Measurements from ENCODE around the gene SLC22A5. TPM values are rescaled to one million over a fixed set of nuclear protein-coding genes. Genes with fewer than 3 reads are reported as not detected.
"Not testable (repeated sequence)": the region's sequence is repeated elsewhere in the genome, so short reads cannot be mapped to it uniquely, and the experiment has no call there.

The SLC22A5 gene
- total and polyA plus RNA-seq, 2 donors (not counting 1 experiment from before 2014, with no cell fraction given) = 5.7 to 12.9 TPM

DNA sequence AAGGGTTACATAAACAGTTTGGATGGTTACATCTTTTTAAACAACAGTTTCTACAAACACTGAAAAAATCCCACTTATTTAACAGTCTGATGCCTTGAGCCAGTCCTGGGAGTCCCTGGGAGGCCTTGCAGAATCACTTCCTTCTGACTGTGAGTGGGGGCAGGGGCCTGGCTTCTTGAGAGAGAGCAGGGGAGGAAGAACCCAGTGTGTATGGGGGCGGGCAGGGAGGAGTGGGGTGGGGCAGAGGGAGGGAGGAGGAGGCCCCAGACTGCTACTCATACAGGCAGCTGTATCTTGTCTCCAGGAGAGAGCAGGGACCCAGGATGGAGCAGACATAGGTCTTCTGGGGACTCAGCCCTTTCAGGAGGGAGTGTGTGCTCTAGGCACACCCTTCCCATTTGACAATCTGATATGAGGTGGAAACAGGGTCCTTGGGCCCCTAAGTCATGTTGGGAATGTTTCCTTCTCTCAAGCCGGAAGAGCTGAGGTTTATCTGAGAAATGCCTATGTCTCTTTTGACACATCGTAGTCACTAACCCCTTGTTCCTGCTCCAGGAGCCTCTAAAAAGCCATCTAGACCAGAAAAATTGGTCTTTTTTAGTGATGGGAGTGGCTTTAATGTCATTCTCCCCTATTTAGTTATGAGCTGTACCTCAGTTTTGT lies 68.2 kb downstream of the SLC22A5 start:
- Mint-ChIP-seq H3K4me1 (peaks cover 64% of the 10 kb centered on the region), H3K27me3 (no peaks in the 10 kb centered on the region), H3K27ac (peak overlapping the region; percentile 83), H3K9me3 (ENCODE audit: insufficient read depth) (no peaks in the 10 kb centered on the region), H3K4me3 (peak overlapping the region; percentile 55)
- CTCF ChIA-PET = interaction anchor here (0.5 to 5.6 kb wide), 12 partner anchors 10 to 65 kb away, joined by 3 to 43 read pairs (median 4); no protein-coding TSS in a partner anchor
- Histone ChIP-seq H2AFZ (ENCODE audit: insufficient read depth, low read depth, low read length, poor library complexity, severe bottlenecking) (no peak overlapping the region), H3K36me3 (replicated peaks in 1 of 2; ENCODE audit: control extremely low read depth in 1 of 2, control insufficient read depth in 1 of 2, extremely low read depth in 1 of 2, insufficient read depth in 2 of 2, low read length in 1 of 2) (peaks cover 0 to 31% of the 10 kb centered on the region in 2 experiments), H3K9ac (ENCODE audit: low read length) (no peak overlapping the region), H4K20me1 (ENCODE audit: control insufficient read depth, insufficient read depth, low read length, poor library complexity, severe bottlenecking) (peaks cover 62% of the 10 kb centered on the region), H3K27me3 (replicated peaks in 1 of 4; ENCODE audit: control extremely low read depth in 1 of 4, control insufficient read depth in 3 of 4, insufficient read depth in 4 of 4, low read length in 3 of 4) (no peaks in the 10 kb centered on the region), H3K79me2 (ENCODE audit: control insufficient read depth, insufficient read depth, low read length) (peaks cover 98% of the 10 kb centered on the region), H3K9me3 (ENCODE audit: control extremely low read depth in 1 of 3, control insufficient read depth in 2 of 3, insufficient read depth in 1 of 3, low read length in 2 of 3) (no peaks in the 10 kb centered on the region), H3K4me2 (replicated peaks; ENCODE audit: low read depth, low read length, poor library complexity, severe bottlenecking) (peak overlapping the region; percentile 54), H3K4me3 (ENCODE audit: control extremely low read depth in 1 of 5, extremely low read depth in 1 of 5, insufficient read depth in 1 of 5, low read depth in 2 of 5, low read length in 4 of 5) (no peak overlapping the region), H3K27ac (ENCODE audit: low read length in 2 of 2) (peak overlapping the region; percentile 42 to 65), H3K4me1 (ENCODE audit: control insufficient read depth in 2 of 2, insufficient read depth in 2 of 2, low read length in 2 of 2) (peaks cover 22 to 44% of the 10 kb centered on the region in 2 donors)
- no CpG with 5 or more reads among the region's 3 CpGs for WGBS (ENCODE audit: insufficient coverage)
- POLR2A ChIA-PET = interaction anchor here (0.7 to 1.7 kb wide), 6 partner anchors 11 to 53 kb away, joined by 3 to 7 read pairs (median 4); partner anchors contain the start of gene IRF1
- peak; percentile 75 for DNase-seq
- intact Hi-C loops (cut with micrococcal nuclease) = loop anchor here (1.0 to 2.0 kb wide), 2 partner anchors 10 to 19 kb away; no protein-coding TSS in a partner anchor
- TF ChIP-seq, protein P1, sequence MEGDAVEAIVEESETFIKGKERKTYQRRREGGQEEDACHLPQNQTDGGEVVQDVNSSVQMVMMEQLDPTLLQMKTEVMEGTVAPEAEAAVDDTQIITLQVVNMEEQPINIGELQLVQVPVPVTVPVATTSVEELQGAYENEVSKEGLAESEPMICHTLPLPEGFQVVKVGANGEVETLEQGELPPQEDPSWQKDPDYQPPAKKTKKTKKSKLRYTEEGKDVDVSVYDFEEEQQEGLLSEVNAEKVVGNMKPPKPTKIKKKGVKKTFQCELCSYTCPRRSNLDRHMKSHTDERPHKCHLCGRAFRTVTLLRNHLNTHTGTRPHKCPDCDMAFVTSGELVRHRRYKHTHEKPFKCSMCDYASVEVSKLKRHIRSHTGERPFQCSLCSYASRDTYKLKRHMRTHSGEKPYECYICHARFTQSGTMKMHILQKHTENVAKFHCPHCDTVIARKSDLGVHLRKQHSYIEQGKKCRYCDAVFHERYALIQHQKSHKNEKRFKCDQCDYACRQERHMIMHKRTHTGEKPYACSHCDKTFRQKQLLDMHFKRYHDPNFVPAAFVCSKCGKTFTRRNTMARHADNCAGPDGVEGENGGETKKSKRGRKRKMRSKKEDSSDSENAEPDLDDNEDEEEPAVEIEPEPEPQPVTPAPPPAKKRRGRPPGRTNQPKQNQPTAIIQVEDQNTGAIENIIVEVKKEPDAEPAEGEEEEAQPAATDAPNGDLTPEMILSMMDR (IDR thresholded peaks at IDR 0.05) = no peak
- no peak for TF ChIP-seq EZH2 (IDR thresholded peaks at IDR 0.05; ENCODE audit: borderline replicate concordance, insufficient read depth, low read depth, low read length, poor library complexity, severe bottlenecking)
- ATAC-seq (ENCODE audit: low read depth) = peak; percentile 97

DNA sequence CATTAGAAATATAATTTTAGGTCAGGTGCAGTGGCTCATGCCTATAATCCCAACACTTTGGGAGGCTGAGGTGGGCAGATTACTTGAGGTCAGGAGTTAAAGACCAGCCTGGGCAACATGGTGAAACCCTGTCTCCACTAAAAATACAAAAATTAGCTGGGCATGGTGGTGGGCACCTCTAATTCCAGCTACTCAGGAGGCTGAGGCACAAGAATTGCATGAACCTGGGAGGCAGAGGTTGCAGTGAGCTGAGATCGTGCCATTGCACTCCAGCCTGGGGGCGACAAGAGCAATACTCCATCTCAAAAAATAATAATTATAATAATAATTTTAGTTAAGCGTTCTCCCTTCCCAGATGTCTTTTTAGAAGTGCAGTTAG lies 68.7 kb downstream of the SLC22A5 start:
- intact Hi-C loops (cut with micrococcal nuclease); H3K27me3 ChIP-seq (replicated peaks in 1 of 4; ENCODE audit: control extremely low read depth in 1 of 4, control insufficient read depth in 3 of 4, insufficient read depth in 4 of 4, low read length in 3 of 4); DNase-seq; H3K27me3 Mint-ChIP-seq; H3K9me3 ChIP-seq (ENCODE audit: control extremely low read depth in 1 of 3, control insufficient read depth in 2 of 3, insufficient read depth in 1 of 3, low read length in 2 of 3); H3K9me3 Mint-ChIP-seq (ENCODE audit: insufficient read depth); H3K9ac ChIP-seq (ENCODE audit: low read length); ATAC-seq (ENCODE audit: low read depth); H3K4me3 Mint-ChIP-seq; H2AFZ ChIP-seq (ENCODE audit: insufficient read depth, low read depth, low read length, poor library complexity, severe bottlenecking); H3K4me3 ChIP-seq (ENCODE audit: control extremely low read depth in 1 of 5, extremely low read depth in 1 of 5, insufficient read depth in 1 of 5, low read depth in 2 of 5, low read length in 4 of 5): not testable (repeated sequence)
- H3K27ac ChIP-seq (ENCODE audit: low read length in 2 of 2) = peak overlapping the region in 1 of 2 donors; percentile 65
- POLR2A ChIA-PET = interaction anchor here (0.7 to 1.7 kb wide), 5 partner anchors 11 to 52 kb away, joined by 3 to 7 read pairs (median 4); partner anchors contain the start of gene IRF1
- no CpG with 5 or more reads among the region's 3 CpGs for WGBS (ENCODE audit: insufficient coverage)
- peaks cover 98% of the 10 kb centered on the region for H3K79me2 ChIP-seq (ENCODE audit: control insufficient read depth, insufficient read depth, low read length)
- H3K27ac Mint-ChIP-seq = peak overlapping the region; percentile 83
- peaks cover 65% of the 10 kb centered on the region for H3K4me1 Mint-ChIP-seq
- H3K4me1 ChIP-seq (ENCODE audit: control insufficient read depth in 2 of 2, insufficient read depth in 2 of 2, low read length in 2 of 2) = peaks cover 22 to 44% of the 10 kb centered on the region in 2 donors
- CTCF ChIA-PET = interaction anchor here (0.5 to 5.6 kb wide), 14 partner anchors 9 to 64 kb away, joined by 3 to 43 read pairs (median 4); no protein-coding TSS in a partner anchor
- peak overlapping the region; percentile 54 for H3K4me2 ChIP-seq (replicated peaks; ENCODE audit: low read depth, low read length, poor library complexity, severe bottlenecking)
- peaks cover 64% of the 10 kb centered on the region for H4K20me1 ChIP-seq (ENCODE audit: control insufficient read depth, insufficient read depth, low read length, poor library complexity, severe bottlenecking)
- H3K36me3 ChIP-seq (replicated peaks in 1 of 2; ENCODE audit: control extremely low read depth in 1 of 2, control insufficient read depth in 1 of 2, extremely low read depth in 1 of 2, insufficient read depth in 2 of 2, low read length in 1 of 2) = peaks cover 2 to 27% of the 10 kb centered on the region in 2 experiments
